ENCODE measurements around the gene CAPG. TPM values are rescaled to one million over a fixed set of nuclear protein-coding genes. Genes with fewer than 3 reads are reported as not detected.

The CAPG gene
- total and polyA plus RNA-seq, 2 experiments from 2014 or later: 13.0 to 14.0 TPM

DNA sequence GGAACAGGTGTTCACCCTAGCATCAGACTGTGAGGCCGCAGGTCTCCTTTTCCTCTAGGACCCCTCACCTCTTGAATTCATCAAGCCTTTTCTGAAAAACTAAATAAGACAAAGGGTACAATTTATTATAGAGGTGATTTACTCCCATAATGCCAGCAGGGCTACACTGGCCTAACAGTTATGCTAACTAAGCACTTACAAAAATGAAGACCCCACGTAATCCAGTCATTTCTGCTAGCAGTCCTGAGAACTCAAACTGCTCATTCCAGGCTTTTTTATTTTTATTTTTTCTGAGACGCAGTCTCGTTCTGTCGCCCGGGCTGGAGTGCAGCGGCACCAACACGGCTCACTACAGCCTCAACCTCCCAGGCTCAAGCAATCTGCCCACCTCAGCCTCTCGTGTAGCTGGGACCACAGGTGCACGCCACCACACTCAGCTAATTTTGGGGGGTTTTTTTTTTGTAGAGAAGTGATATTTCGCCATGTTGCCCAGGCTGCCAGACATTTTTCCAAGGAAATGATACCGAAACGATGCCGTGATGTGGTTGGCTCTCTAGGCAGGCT lies 14.2 kb downstream of the CAPG start:
- Histone ChIP-seq H3K4me1 (ENCODE audit: low read depth) (no peaks in the 10 kb centered on the region), H3K27ac (no peak overlapping the region), H3K36me3 (no peaks in the 10 kb centered on the region), H3K9me3 (ENCODE audit: low read depth) (no peaks in the 10 kb centered on the region), H3K4me3 (no peak overlapping the region), H3K27me3 (no peaks in the 10 kb centered on the region)
- no peak for TF ChIP-seq CTCF (IDR thresholded peaks at IDR 0.05; ENCODE audit: low read depth, low read length)
- no peak for DNase-seq (ENCODE audit: low read depth in 1 of 2, low spot score in 1 of 2)

- H3K4me3 ChIP-seq: no peak overlapping the region
- H3K36me3 ChIP-seq: no peaks in the 10 kb centered on the region
- TF ChIP-seq CTCF (IDR thresholded peaks at IDR 0.05; ENCODE audit: low read depth, low read length): no peak
- H3K4me1 ChIP-seq (ENCODE audit: low read depth): no peaks in the 10 kb centered on the region
- H3K9me3 ChIP-seq (ENCODE audit: low read depth): no peaks in the 10 kb centered on the region
- DNase-seq (ENCODE audit: low read depth in 1 of 2, low spot score in 1 of 2): no peak
- no peak overlapping the region for H3K27ac ChIP-seq
- H3K27me3 ChIP-seq: no peaks in the 10 kb centered on the region
Measured at GRCh38 chr2:85394976-85395375, 15.2 kb downstream of the CAPG start.

- DNase-seq (ENCODE audit: low read depth in 1 of 2, low spot score in 1 of 2): no peak
- Histone ChIP-seq H3K4me3 (no peak overlapping the region), H3K9me3 (ENCODE audit: low read depth) (no peaks in the 10 kb centered on the region), H3K4me1 (ENCODE audit: low read depth) (no peaks in the 10 kb centered on the region), H3K27ac (no peak overlapping the region), H3K36me3 (no peaks in the 10 kb centered on the region), H3K27me3 (no peaks in the 10 kb centered on the region)
- TF ChIP-seq CTCF (IDR thresholded peaks at IDR 0.05; ENCODE audit: low read depth, low read length): no peak
Measured at GRCh38 chr2:85394261-85394681, 15.9 kb downstream of the CAPG start.

DNA sequence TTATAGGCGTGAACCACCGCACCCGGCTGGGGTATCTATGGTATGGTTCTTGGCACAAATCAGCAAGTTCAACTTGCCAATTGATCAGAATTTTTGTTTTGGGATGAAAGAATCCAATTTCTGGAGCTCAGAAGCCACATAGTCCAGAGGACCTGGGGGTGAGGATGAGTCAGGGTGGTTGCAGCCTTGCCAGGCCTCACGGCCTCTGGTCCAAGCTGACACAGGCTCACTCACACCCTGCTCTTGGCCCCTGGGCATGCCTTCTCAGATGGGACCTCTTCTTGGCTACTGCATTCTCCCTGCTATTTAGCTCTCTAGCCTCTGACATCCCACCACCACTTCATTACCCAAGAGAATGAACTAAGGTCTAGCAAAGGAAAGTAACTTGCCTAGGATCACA lies 16.3 kb downstream of the CAPG start:
- Histone ChIP-seq H3K27me3 (no peaks in the 10 kb centered on the region), H3K27ac (no peak overlapping the region), H3K4me3 (no peak overlapping the region), H3K4me1 (ENCODE audit: low read depth) (no peaks in the 10 kb centered on the region), H3K36me3 (no peaks in the 10 kb centered on the region), H3K9me3 (ENCODE audit: low read depth) (no peaks in the 10 kb centered on the region)
- TF ChIP-seq CTCF (IDR thresholded peaks at IDR 0.05; ENCODE audit: low read depth, low read length): no peak
- peak in 1 of 2 donors; percentile 4 for DNase-seq (ENCODE audit: low read depth in 1 of 2, low spot score in 1 of 2)

GRCh38 chr2:85390941-85391669 lies 19.1 kb downstream of the CAPG start:
- H3K9me3 ChIP-seq (ENCODE audit: low read depth): no peaks in the 10 kb centered on the region
- no peaks in the 10 kb centered on the region for H3K4me1 ChIP-seq (ENCODE audit: low read depth)
- peak; percentile 54 to 58 for DNase-seq (ENCODE audit: low read depth in 1 of 2, low spot score in 1 of 2)
- H3K4me3 ChIP-seq: no peak overlapping the region
- TF ChIP-seq CTCF (IDR thresholded peaks at IDR 0.05; ENCODE audit: low read depth, low read length): peak; percentile 76
- no peaks in the 10 kb centered on the region for H3K27me3 ChIP-seq
- no peak overlapping the region for H3K27ac ChIP-seq
- no peaks in the 10 kb centered on the region for H3K36me3 ChIP-seq

Measured in cardiac muscle cell (in vitro differentiated cells and primary cell).